ENCODE data around the gene CAPN13.

Gene CAPN13, protein sequence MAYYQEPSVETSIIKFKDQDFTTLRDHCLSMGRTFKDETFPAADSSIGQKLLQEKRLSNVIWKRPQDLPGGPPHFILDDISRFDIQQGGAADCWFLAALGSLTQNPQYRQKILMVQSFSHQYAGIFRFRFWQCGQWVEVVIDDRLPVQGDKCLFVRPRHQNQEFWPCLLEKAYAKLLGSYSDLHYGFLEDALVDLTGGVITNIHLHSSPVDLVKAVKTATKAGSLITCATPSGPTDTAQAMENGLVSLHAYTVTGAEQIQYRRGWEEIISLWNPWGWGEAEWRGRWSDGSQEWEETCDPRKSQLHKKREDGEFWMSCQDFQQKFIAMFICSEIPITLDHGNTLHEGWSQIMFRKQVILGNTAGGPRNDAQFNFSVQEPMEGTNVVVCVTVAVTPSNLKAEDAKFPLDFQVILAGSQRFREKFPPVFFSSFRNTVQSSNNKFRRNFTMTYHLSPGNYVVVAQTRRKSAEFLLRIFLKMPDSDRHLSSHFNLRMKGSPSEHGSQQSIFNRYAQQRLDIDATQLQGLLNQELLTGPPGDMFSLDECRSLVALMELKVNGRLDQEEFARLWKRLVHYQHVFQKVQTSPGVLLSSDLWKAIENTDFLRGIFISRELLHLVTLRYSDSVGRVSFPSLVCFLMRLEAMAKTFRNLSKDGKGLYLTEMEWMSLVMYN

DNA sequence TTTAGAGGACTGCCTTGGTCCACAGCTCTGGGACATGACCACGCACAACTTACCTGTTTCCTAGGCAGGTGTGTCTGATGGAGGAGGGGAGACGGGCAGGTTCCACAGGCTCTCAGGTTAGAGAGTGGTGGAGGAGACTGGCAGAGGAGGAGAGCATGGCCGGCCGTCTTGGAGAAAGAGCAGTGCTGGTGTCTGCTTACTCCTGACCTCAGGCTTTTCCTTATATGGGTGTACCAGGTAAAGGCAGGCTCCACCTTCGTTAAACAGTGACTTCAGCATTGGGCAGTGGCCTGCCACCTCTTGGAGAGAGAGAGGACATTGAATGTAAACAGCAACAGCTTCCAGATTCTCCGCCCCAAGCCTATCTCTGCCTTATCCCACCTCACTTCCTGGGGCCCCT, at the start of gene CAPN13:
Gene CAPN13, minus strand, starts transcription at position 198 of the 400 bp plus-strand sequence. CDS start 20,121 bp downstream, outside the sequence.
- H3K4me1 ChIP-seq (ENCODE audit: low read length), result no peaks in the 10 kb centered on the region
- H2AFZ ChIP-seq (ENCODE audit: low read length), result no peak within 1 kb of the TSS
- no peak within 1 kb of the TSS for H3K4me2 ChIP-seq (ENCODE audit: low read depth, low read length)
- H3K4me3 ChIP-seq (ENCODE audit: low read length), result no peak within 1 kb of the TSS
- H3K9ac ChIP-seq (ENCODE audit: low read length), result no peak within 1 kb of the TSS
- DNase-seq, result no peak
- TF ChIP-seq EZH2phosphoT487 (IDR thresholded peaks at IDR 0.05; ENCODE audit: low read length) (no peak), EZH2 (optimal IDR thresholded peaks at IDR 0.05; ENCODE audit: low read depth, low read length) (no peak)
- TF ChIP-seq, protein P1, sequence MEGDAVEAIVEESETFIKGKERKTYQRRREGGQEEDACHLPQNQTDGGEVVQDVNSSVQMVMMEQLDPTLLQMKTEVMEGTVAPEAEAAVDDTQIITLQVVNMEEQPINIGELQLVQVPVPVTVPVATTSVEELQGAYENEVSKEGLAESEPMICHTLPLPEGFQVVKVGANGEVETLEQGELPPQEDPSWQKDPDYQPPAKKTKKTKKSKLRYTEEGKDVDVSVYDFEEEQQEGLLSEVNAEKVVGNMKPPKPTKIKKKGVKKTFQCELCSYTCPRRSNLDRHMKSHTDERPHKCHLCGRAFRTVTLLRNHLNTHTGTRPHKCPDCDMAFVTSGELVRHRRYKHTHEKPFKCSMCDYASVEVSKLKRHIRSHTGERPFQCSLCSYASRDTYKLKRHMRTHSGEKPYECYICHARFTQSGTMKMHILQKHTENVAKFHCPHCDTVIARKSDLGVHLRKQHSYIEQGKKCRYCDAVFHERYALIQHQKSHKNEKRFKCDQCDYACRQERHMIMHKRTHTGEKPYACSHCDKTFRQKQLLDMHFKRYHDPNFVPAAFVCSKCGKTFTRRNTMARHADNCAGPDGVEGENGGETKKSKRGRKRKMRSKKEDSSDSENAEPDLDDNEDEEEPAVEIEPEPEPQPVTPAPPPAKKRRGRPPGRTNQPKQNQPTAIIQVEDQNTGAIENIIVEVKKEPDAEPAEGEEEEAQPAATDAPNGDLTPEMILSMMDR (IDR thresholded peaks at IDR 0.05; ENCODE audit: low read length), result no peak
- H4K20me1 ChIP-seq (ENCODE audit: insufficient read depth, low read length), result no peaks in the 10 kb centered on the region
- H3K79me2 ChIP-seq (ENCODE audit: low read length), result no peaks in the 10 kb centered on the region
- H3K27me3 ChIP-seq (replicated peaks; ENCODE audit: insufficient read depth, low read length), result no peaks in the 10 kb centered on the region
- no peaks in the 10 kb centered on the region for H3K36me3 ChIP-seq (replicated peaks; ENCODE audit: insufficient read depth, low read length)
- H3K27ac ChIP-seq (ENCODE audit: low read length), result no peak within 1 kb of the TSS
- no peaks in the 10 kb centered on the region for H3K9me2 ChIP-seq (replicated peaks; ENCODE audit: insufficient read depth, low read length)
- no peaks in the 10 kb centered on the region for H3F3A ChIP-seq (ENCODE audit: insufficient read depth, low read length)
- no peaks in the 10 kb centered on the region for H3K9me3 ChIP-seq (replicated peaks; ENCODE audit: insufficient read depth, low read length)

DNA sequence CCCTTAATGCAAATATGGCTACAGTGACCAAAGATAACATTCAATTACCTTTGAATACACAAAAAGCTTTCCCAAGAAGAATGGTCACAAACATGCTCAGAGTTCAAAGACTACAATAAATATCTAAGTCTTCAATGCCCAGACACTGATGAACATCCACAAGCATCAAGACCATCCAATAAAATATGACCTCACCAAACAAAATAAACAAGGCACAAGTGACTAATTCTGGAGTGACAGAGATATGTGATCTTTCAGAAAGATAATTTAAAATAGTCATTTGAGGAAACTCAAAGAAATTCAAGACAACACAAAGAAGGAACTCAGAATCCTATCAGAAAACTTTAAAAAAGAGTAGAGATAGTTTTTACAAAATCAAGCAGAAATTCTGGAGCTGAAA, 40.6 kb upstream of the CAPN13 start:
- Histone ChIP-seq H3K9me2 (replicated peaks; ENCODE audit: insufficient read depth, low read length) (no peaks in the 10 kb centered on the region), H3K79me2 (ENCODE audit: low read length) (no peaks in the 10 kb centered on the region), H3K4me3 (ENCODE audit: low read length) (no peak overlapping the region), H3K4me1 (ENCODE audit: low read length) (no peaks in the 10 kb centered on the region), H4K20me1 (ENCODE audit: insufficient read depth, low read length) (no peaks in the 10 kb centered on the region), H3K36me3 (replicated peaks; ENCODE audit: insufficient read depth, low read length) (no peaks in the 10 kb centered on the region), H3K27ac (ENCODE audit: low read length) (no peak overlapping the region), H2AFZ (ENCODE audit: low read length) (no peak overlapping the region), H3K9me3 (replicated peaks; ENCODE audit: insufficient read depth, low read length) (no peaks in the 10 kb centered on the region), H3K9ac (ENCODE audit: low read length) (no peak overlapping the region), H3K4me2 (ENCODE audit: low read depth, low read length) (no peak overlapping the region), H3F3A (ENCODE audit: insufficient read depth, low read length) (no peaks in the 10 kb centered on the region), H3K27me3 (replicated peaks; ENCODE audit: insufficient read depth, low read length) (no peaks in the 10 kb centered on the region)
- TF ChIP-seq EZH2 (optimal IDR thresholded peaks at IDR 0.05; ENCODE audit: low read depth, low read length) (no peak), EZH2phosphoT487 (IDR thresholded peaks at IDR 0.05; ENCODE audit: low read length) (no peak)
- TF ChIP-seq, protein P1 (IDR thresholded peaks at IDR 0.05; ENCODE audit: low read length), result no peak
- no peak for DNase-seq

DNA sequence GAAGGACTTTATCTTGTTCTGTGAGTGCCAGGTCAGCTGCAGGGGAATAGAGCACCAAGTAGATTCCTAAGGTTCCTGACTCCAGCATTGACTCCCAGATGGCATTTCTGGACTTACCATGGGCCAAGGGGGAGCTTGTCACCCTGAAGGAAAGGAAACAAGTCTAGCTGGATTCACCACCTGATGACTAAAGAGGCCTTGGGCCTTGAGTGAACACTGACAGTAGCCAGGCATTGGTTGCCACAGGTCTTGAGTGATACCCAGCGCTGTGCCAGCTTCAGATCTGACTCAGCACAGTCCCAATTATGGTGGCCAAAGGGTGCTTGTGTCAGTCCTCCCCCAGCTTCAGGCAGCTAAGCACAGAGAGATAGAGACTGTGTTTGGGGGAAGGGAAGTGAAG, 40.1 kb upstream of the CAPN13 start:
- Histone ChIP-seq H3K79me2 (ENCODE audit: low read length) (no peaks in the 10 kb centered on the region), H3K9me2 (replicated peaks; ENCODE audit: insufficient read depth, low read length) (no peaks in the 10 kb centered on the region), H3K27me3 (replicated peaks; ENCODE audit: insufficient read depth, low read length) (no peaks in the 10 kb centered on the region), H3K36me3 (replicated peaks; ENCODE audit: insufficient read depth, low read length) (no peaks in the 10 kb centered on the region), H2AFZ (ENCODE audit: low read length) (no peak overlapping the region), H3K4me1 (ENCODE audit: low read length) (no peaks in the 10 kb centered on the region), H3K9me3 (replicated peaks; ENCODE audit: insufficient read depth, low read length) (no peaks in the 10 kb centered on the region), H3K4me3 (ENCODE audit: low read length) (no peak overlapping the region), H3K4me2 (ENCODE audit: low read depth, low read length) (no peak overlapping the region), H3K27ac (ENCODE audit: low read length) (no peak overlapping the region), H4K20me1 (ENCODE audit: insufficient read depth, low read length) (no peaks in the 10 kb centered on the region), H3F3A (ENCODE audit: insufficient read depth, low read length) (no peaks in the 10 kb centered on the region), H3K9ac (ENCODE audit: low read length) (no peak overlapping the region)
- TF ChIP-seq, protein P1 (IDR thresholded peaks at IDR 0.05; ENCODE audit: low read length), result no peak
- no peak for TF ChIP-seq EZH2 (optimal IDR thresholded peaks at IDR 0.05; ENCODE audit: low read depth, low read length)
- no peak for TF ChIP-seq EZH2phosphoT487 (IDR thresholded peaks at IDR 0.05; ENCODE audit: low read length)
- no peak for DNase-seq
